K562 (cell line): ENCODE measurements around the gene NFKB2. TPM values are rescaled to one million over a fixed set of nuclear protein-coding genes. Genes with fewer than 3 reads are reported as not detected.

Source experiments
- BRD4 ChIP-seq: fragments of 200-600 bp; sonication (generic); IDR thresholded peaks from 2 replicates; pipeline ENCODE4 v1.6.1; 2017; ENCODE audit warnings: inconsistent platforms
- BRD9 ChIP-seq: fragments of 450-650 bp; IDR thresholded peaks from 2 replicates; pipeline ENCODE4 v1.6.1; 2018; ENCODE audit warnings: low read depth; ENCODE audit not compliant: partially characterized antibody
- DACH1 ChIP-seq: fragments of 450-650 bp; IDR thresholded peaks from 2 replicates; pipeline ENCODE4 v1.6.1; 2018; ENCODE audit not compliant: partially characterized antibody
- DDX20 ChIP-seq: fragments of 450-650 bp; IDR thresholded peaks from 2 replicates; pipeline ENCODE4 v1.6.1; 2016; ENCODE audit warnings: missing genetic modification characterization, low read depth, mild to moderate bottlenecking, missing compliant biosample characterization, moderate library complexity
- DMBX1 ChIP-seq: fragments of 250-450 bp; sonication (Bioruptor Pico); IDR thresholded peaks from 2 replicates; pipeline ENCODE4 v1.8.0; 2022; ENCODE audit warnings: inconsistent platforms, mild to moderate bottlenecking, moderate library complexity, borderline replicate concordance
- ETV5 ChIP-seq: sonication (generic); formaldehyde crosslinking; IDR thresholded peaks from 2 replicates; pipeline ENCODE4 v1.4.0; 2020; ENCODE audit warnings: low read depth, mild to moderate bottlenecking, missing genetic modification reagents
- KLF1 ChIP-seq: fragments of 450-650 bp; IDR thresholded peaks from 2 replicates; pipeline ENCODE4 v1.6.1; 2016; ENCODE audit warnings: missing genetic modification characterization, missing compliant biosample characterization
- NCOA6 ChIP-seq: fragments of 450-650 bp; IDR thresholded peaks from 2 replicates; pipeline ENCODE4 v1.6.1; 2017; ENCODE audit warnings: mild to moderate bottlenecking
- PTBP1 ChIP-seq: fragments of 200-400 bp; formaldehyde crosslinking; IDR thresholded peaks from 2 replicates; pipeline ENCODE4 v1.6.1; 2017; ENCODE audit warnings: low read depth, low read length
- XRCC5 ChIP-seq: fragments of 200-400 bp; formaldehyde crosslinking; IDR thresholded peaks from 2 replicates; pipeline ENCODE4 v1.6.1; 2017; ENCODE audit warnings: low read depth, mild to moderate bottlenecking, low read length
- ZNF133 ChIP-seq: fragments of 250-450 bp; sonication (Bioruptor Pico); IDR thresholded peaks from 2 replicates; pipeline ENCODE4 v1.4.0; 2020; ENCODE audit warnings: mild to moderate bottlenecking
- ZNF197 ChIP-seq: fragments of 200-800 bp; sonication (Bioruptor generic); IDR thresholded peaks from 2 replicates; pipeline ENCODE4 v1.6.1; 2016; ENCODE audit warnings: low read depth, missing genetic modification characterization, missing compliant biosample characterization
- ZNF316 ChIP-seq: fragments of 450-650 bp; IDR thresholded peaks from 2 replicates; pipeline ENCODE4 v1.6.1; 2016
- ZNF584 ChIP-seq: fragments of 200-800 bp; sonication (Bioruptor generic); IDR thresholded peaks from 2 replicates; pipeline ENCODE4 v1.6.1; 2016; ENCODE audit warnings: low read depth, mild to moderate bottlenecking, missing genetic modification characterization, missing compliant biosample characterization
- ZNF766 ChIP-seq: fragments of 200-800 bp; sonication (Bioruptor generic); conservative IDR thresholded peaks from 2 replicates; pipeline ENCODE4 v1.6.1; 2016; ENCODE audit warnings: missing genetic modification characterization, missing compliant biosample characterization
- polyA plus RNA-seq, 8 experiments: library from polyadenylated mRNA; depleted of rRNA in 4 of 8; stranded (reverse) in 5 of 8; unstranded in 3 of 8; fragments of >200 nt; fragmentation: Nextera tagmentation in 2 of 8; fragmentation: Illumina TruSeq in 1 of 8; extraction: Ambion mirVana in 2 of 8; extraction: Trizol in 1 of 8; gene quantifications; 2 replicates each; pipeline versions ENCODE4 v1.2.1 to v1.2.3, GENCODE V29; 2011 to 2014; ENCODE audit warnings: inconsistent platforms in 1 of 8, missing spikeins in 1 of 8
- total RNA-seq, 7 experiments: library from RNA; depleted of rRNA in 6 of 7; stranded (reverse); fragments of >200 nt in 6 of 7; fragmentation: Illumina TruSeq in 2 of 7; extraction: Trizol in 2 of 7; gene quantifications; 2 replicates each; pipeline versions ENCODE4 v1.2.1 to v1.2.3, GENCODE V29; 2011 to 2021; ENCODE audit warnings: low replicate concordance in 1 of 7
- TF ChIP-seq, protein P1 (sequence below): fragments of 450-650 bp; IDR thresholded peaks from 2 replicates; pipeline ENCODE4 v1.6.1; 2016; ENCODE audit warnings: missing biosample characterization, missing genetic modification characterization
- TF ChIP-seq, protein P2 (sequence below): sonication (generic); formaldehyde crosslinking; IDR thresholded peaks from 2 replicates; pipeline ENCODE4 v1.8.0; 2022; ENCODE audit warnings: missing genetic modification reagents, mild to moderate bottlenecking, moderate library complexity, borderline replicate concordance

The NFKB2 gene
- total and polyA plus RNA-seq, 9 of the 15 experiments (the other 6 are each of a cell fraction or from before 2014, with no cell fraction given): 0.07 to 20.3 (median 7.9) TPM

DNA sequence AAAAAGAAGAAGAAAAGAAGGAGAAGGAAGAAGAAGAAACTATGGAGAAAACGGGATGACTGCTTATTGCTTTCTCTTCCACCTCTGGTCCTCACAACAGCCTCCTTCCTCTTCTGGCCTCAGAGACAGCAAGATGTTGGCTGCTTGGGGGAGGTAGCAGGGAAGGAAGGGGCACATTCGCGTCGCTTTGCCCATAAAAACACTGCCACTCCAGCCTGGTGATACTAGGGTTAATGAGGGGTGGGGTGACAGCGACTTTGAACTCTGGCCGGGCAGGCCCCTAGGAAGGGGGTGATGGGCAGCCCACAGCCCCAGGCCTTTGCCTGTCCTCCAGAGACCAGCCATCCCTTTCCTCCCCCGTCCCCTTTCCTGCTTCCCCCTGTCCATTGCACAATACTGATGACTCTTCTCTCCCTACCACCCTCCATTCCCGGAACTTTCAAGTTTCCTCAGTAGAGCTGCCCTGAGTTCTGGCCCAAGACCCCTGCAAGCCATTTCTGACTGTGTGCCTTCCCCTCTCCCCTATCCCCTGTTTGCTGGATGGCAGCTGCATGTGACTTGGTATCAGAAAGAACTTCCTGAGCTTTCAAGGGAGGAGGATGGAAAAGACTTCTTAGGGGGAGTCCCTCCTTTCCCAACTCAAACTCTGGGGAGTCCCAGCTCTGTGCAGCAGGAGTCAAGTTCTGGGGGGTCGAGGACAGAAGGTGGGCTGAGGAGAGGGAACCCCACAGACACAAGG, 39.1 kb downstream of the NFKB2 start (continued):
- TF ChIP-seq ETV5 (CRISPR knock-in tag): peak; percentile 30; the same call in 1 of the 2 replicates
- TF ChIP-seq BRD4: 0 out of 2 replicates have a peak, but pooled peaks have one; percentile 12
- no peak for TF ChIP-seq DDX20 (tag)
- TF ChIP-seq PTBP1: no peak
- TF ChIP-seq ZNF584 (CRISPR knock-in tag): 0 out of 2 replicates have a peak, but pooled peaks have one; percentile 26
- TF ChIP-seq, protein P1, sequence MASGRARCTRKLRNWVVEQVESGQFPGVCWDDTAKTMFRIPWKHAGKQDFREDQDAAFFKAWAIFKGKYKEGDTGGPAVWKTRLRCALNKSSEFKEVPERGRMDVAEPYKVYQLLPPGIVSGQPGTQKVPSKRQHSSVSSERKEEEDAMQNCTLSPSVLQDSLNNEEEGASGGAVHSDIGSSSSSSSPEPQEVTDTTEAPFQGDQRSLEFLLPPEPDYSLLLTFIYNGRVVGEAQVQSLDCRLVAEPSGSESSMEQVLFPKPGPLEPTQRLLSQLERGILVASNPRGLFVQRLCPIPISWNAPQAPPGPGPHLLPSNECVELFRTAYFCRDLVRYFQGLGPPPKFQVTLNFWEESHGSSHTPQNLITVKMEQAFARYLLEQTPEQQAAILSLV (tag): 0 out of 2 replicates have a peak, but pooled peaks have one; percentile 56
- no peak for TF ChIP-seq KLF1 (tag)
- TF ChIP-seq ZNF316: no peak
- peak; percentile 10 for TF ChIP-seq DACH1
- TF ChIP-seq ZNF133 (CRISPR knock-in tag): no peak
- TF ChIP-seq, protein P2, sequence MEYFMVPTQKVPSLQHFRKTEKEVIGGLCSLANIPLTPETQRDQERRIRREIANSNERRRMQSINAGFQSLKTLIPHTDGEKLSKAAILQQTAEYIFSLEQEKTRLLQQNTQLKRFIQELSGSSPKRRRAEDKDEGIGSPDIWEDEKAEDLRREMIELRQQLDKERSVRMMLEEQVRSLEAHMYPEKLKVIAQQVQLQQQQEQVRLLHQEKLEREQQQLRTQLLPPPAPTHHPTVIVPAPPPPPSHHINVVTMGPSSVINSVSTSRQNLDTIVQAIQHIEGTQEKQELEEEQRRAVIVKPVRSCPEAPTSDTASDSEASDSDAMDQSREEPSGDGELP (CRISPR knock-in tag): peak; percentile 3; the same call in 1 of the 2 replicates
- no peak for TF ChIP-seq ZNF197 (CRISPR knock-in tag)
- TF ChIP-seq XRCC5: no peak
- no peak for TF ChIP-seq NCOA6
- no peak for TF ChIP-seq BRD9
- peak; percentile 39; the same call in 1 of the 2 replicates for TF ChIP-seq DMBX1 (CRISPR knock-in tag)
- TF ChIP-seq ZNF766 (CRISPR knock-in tag): no peak
